ENCODE data around the gene MALT1.

- no peak for TF ChIP-seq CTCF (IDR thresholded peaks at IDR 0.05)
- no peak for TF ChIP-seq POLR2AphosphoS5 (IDR thresholded peaks at IDR 0.05)
- no peak for TF ChIP-seq POLR2A (IDR thresholded peaks at IDR 0.05)
Observed at GRCh38 chr18:58669731-58670378, 1.4 kb upstream of the MALT1 start.

Measured in sigmoid colon (tissue), 4 donors.